ENCODE data around the gene ANKRD24.
A peak's percentile ranks its signal among the peaks of the same experiment; 100 is the strongest.
"Not testable (repeated sequence)": the region's sequence is repeated elsewhere in the genome, so short reads cannot be mapped to it uniquely, and the experiment has no call there.

The ANKRD24 gene

GRCh38 chr19:4267101-4267900 is 84.8 kb downstream of the ANKRD24 start:
- H3K27me3 ChIP-seq (replicated peaks; ENCODE audit: control insufficient read depth, insufficient read depth, low read length, poor library complexity, severe bottlenecking), result no peaks in the 10 kb centered on the region
- peaks cover 42% of the 10 kb centered on the region for H3K36me3 ChIP-seq (ENCODE audit: control insufficient read depth, insufficient read depth, low read length)
- peak; percentile 15 to 43 (median 19) for DNase-seq
- H3K4me3 ChIP-seq (ENCODE audit: insufficient read depth, low read depth, low read length, poor library complexity, severe bottlenecking), result no peak overlapping the region
- H3K4me1 ChIP-seq (ENCODE audit: control insufficient read depth, insufficient read depth, low read length, poor library complexity, severe bottlenecking), result no peaks in the 10 kb centered on the region
- H3K27ac ChIP-seq (ENCODE audit: insufficient read depth, low read length, poor library complexity, severe bottlenecking), result no peak overlapping the region
- no peaks in the 10 kb centered on the region for H3K9me3 ChIP-seq (ENCODE audit: control insufficient read depth, low read length)

- no peak for DNase-seq
- Histone ChIP-seq H3K4me1 (ENCODE audit: control insufficient read depth, insufficient read depth, low read length, poor library complexity, severe bottlenecking) (no peaks in the 10 kb centered on the region), H3K9me3 (ENCODE audit: control insufficient read depth, low read length) (no peaks in the 10 kb centered on the region), H3K27ac (ENCODE audit: insufficient read depth, low read length, poor library complexity, severe bottlenecking) (no peak overlapping the region), H3K36me3 (ENCODE audit: control insufficient read depth, insufficient read depth, low read length) (peaks cover 38% of the 10 kb centered on the region), H3K4me3 (ENCODE audit: insufficient read depth, low read depth, low read length, poor library complexity, severe bottlenecking) (no peak overlapping the region), H3K27me3 (replicated peaks; ENCODE audit: control insufficient read depth, insufficient read depth, low read length, poor library complexity, severe bottlenecking) (no peaks in the 10 kb centered on the region)
Measured at GRCh38 chr19:4267901-4268815, 85.7 kb downstream of the ANKRD24 start.

GRCh38 chr19:4268816-4269430 is 86.4 kb downstream of the ANKRD24 start:
- Histone ChIP-seq H3K4me1 (ENCODE audit: control insufficient read depth, insufficient read depth, low read length, poor library complexity, severe bottlenecking) (no peaks in the 10 kb centered on the region), H3K4me3 (ENCODE audit: insufficient read depth, low read depth, low read length, poor library complexity, severe bottlenecking) (no peak overlapping the region), H3K36me3 (ENCODE audit: control insufficient read depth, insufficient read depth, low read length) (peaks cover 38% of the 10 kb centered on the region), H3K9me3 (ENCODE audit: control insufficient read depth, low read length) (no peaks in the 10 kb centered on the region), H3K27me3 (replicated peaks; ENCODE audit: control insufficient read depth, insufficient read depth, low read length, poor library complexity, severe bottlenecking) (no peaks in the 10 kb centered on the region), H3K27ac (ENCODE audit: insufficient read depth, low read length, poor library complexity, severe bottlenecking) (no peak overlapping the region)
- DNase-seq, result no peak

GRCh38 chr19:4272894-4273293 is 90.4 kb downstream of the ANKRD24 start:
- Histone ChIP-seq H3K9me3 (ENCODE audit: control insufficient read depth, low read length) (no peaks in the 10 kb centered on the region), H3K4me1 (ENCODE audit: control insufficient read depth, insufficient read depth, low read length, poor library complexity, severe bottlenecking) (no peaks in the 10 kb centered on the region), H3K4me3 (ENCODE audit: insufficient read depth, low read depth, low read length, poor library complexity, severe bottlenecking) (no peak overlapping the region), H3K27ac (ENCODE audit: insufficient read depth, low read length, poor library complexity, severe bottlenecking) (no peak overlapping the region), H3K36me3 (ENCODE audit: control insufficient read depth, insufficient read depth, low read length) (peaks cover 15% of the 10 kb centered on the region), H3K27me3 (replicated peaks; ENCODE audit: control insufficient read depth, insufficient read depth, low read length, poor library complexity, severe bottlenecking) (peaks cover 6% of the 10 kb centered on the region)
- DNase-seq, result no peak

GRCh38 chr19:4274321-4274686 is 91.8 kb downstream of the ANKRD24 start:
- not testable (repeated sequence) for H3K36me3 ChIP-seq (ENCODE audit: control insufficient read depth, insufficient read depth, low read length); H3K4me1 ChIP-seq (ENCODE audit: control insufficient read depth, insufficient read depth, low read length, poor library complexity, severe bottlenecking); DNase-seq; H3K27me3 ChIP-seq (replicated peaks; ENCODE audit: control insufficient read depth, insufficient read depth, low read length, poor library complexity, severe bottlenecking); H3K27ac ChIP-seq (ENCODE audit: insufficient read depth, low read length, poor library complexity, severe bottlenecking); H3K9me3 ChIP-seq (ENCODE audit: control insufficient read depth, low read length); H3K4me3 ChIP-seq (ENCODE audit: insufficient read depth, low read depth, low read length, poor library complexity, severe bottlenecking)
